Mammary epithelial cell (primary cell): ENCODE results near the gene KIF1A.

Experiments
- EZH2 ChIP-seq: IDR thresholded peaks from 2 replicates; pipeline ENCODE4 v1.6.1; 2012; ENCODE audit warnings: low read length, inconsistent platforms, borderline replicate concordance
- TF ChIP-seq, protein P1 (sequence below), 2 donors: IDR thresholded peaks in 1 of 2; conservative IDR thresholded peaks in 1 of 2; 2 replicates each; pipeline ENCODE4 v1.5.1; 2011 to 2012; ENCODE audit warnings: inconsistent platforms in 2 of 2, low read length in 2 of 2, mild to moderate bottlenecking in 2 of 2, control low read depth in 1 of 2, low read depth in 1 of 2; ENCODE audit not compliant: insufficient read depth in 1 of 2; ENCODE audit errors: extremely low read depth in 1 of 2

GRCh38 chr2:240795916-240796510 lies 24.0 kb downstream of the KIF1A start:
- TF ChIP-seq, protein P1, sequence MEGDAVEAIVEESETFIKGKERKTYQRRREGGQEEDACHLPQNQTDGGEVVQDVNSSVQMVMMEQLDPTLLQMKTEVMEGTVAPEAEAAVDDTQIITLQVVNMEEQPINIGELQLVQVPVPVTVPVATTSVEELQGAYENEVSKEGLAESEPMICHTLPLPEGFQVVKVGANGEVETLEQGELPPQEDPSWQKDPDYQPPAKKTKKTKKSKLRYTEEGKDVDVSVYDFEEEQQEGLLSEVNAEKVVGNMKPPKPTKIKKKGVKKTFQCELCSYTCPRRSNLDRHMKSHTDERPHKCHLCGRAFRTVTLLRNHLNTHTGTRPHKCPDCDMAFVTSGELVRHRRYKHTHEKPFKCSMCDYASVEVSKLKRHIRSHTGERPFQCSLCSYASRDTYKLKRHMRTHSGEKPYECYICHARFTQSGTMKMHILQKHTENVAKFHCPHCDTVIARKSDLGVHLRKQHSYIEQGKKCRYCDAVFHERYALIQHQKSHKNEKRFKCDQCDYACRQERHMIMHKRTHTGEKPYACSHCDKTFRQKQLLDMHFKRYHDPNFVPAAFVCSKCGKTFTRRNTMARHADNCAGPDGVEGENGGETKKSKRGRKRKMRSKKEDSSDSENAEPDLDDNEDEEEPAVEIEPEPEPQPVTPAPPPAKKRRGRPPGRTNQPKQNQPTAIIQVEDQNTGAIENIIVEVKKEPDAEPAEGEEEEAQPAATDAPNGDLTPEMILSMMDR (conservative IDR thresholded peaks at IDR 0.05 in 1 of 2, IDR thresholded peaks at IDR 0.05 in 1 of 2; ENCODE audit: extremely low read depth in 1 of 2, insufficient read depth in 1 of 2, low read depth in 1 of 2, low read length in 2 of 2) = no peak
- no peak for TF ChIP-seq EZH2
